ENCODE measurements around the gene RAB30. TPM values are rescaled to one million over a fixed set of nuclear protein-coding genes. Genes with fewer than 3 reads are reported as not detected.

Gene RAB30
- total RNA-seq, 3 donors from 2014 or later = 20.3 to 26.6 (median 24.2) TPM

GRCh38 chr11:83051760-83052671 lies 19.7 kb downstream of the RAB30 start:
- peaks cover 0 to 4% of the 10 kb centered on the region in 2 donors for H3K4me1 ChIP-seq
- intact Hi-C loops (cut with DNase I; ENCODE audit: low total_unique reads) = no loop called here

DNA sequence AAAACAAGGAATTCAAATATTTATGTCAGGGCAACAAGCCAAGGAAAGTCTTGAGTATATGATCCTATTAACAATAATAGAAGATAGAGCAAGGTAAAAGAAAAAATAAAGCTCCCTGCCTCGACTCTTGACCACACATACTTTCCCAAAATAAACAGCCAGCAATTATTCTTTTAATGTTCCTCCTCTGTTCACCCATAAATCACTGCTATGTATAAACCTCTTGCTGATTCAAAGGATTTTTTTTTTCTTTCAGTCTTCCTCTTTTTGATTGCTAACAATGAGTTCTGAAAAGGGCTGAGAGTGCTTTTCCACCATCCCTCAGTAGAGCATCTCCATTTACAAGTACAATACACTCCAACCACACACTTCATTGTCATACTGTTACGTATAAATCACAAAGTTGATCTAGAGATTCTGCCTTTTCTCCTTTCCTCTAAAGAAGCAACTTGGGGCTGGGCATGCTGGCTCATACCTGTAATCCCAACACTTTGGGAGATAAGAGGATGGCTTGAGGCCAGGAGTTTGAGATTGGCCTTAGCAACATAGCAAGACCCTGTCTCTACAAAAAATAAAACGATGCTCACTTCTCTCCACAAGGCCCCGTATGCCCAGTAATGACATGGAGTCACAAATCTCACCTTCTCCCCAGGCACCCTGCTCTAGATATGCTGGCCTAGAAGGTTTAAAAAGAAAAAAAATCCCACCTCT lies 24.0 kb downstream of the RAB30 start:
- no peaks in the 10 kb centered on the region for H3K27me3 ChIP-seq
- intact Hi-C loops (cut with DNase I; ENCODE audit: low total_unique reads) = no loop called here
- H3K4me1 ChIP-seq = peaks cover 4 to 7% of the 10 kb centered on the region in 2 donors
- no peaks in the 10 kb centered on the region for H3K36me3 ChIP-seq
- H3K4me3 ChIP-seq = no peak overlapping the region
- TF ChIP-seq CTCF (IDR thresholded peaks at IDR 0.05) (no peak), POLR2A (IDR thresholded peaks at IDR 0.05) (no peak), POLR2AphosphoS5 (IDR thresholded peaks at IDR 0.05) (no peak)
- H3K9me3 ChIP-seq = no peaks in the 10 kb centered on the region
- H3K27ac ChIP-seq = peak overlapping the region; percentile 8 to 48
- DNase-seq (ENCODE audit: low spot score in 2 of 2) = no peak

More at GRCh38 chr11:83051760-83052671, 19.7 kb downstream of the RAB30 start:
- Histone ChIP-seq H3K27ac (peak overlapping the region; percentile 77 to 93), H3K4me3 (no peak overlapping the region), H3K27me3 (no peaks in the 10 kb centered on the region), H3K9me3 (no peaks in the 10 kb centered on the region), H3K36me3 (no peaks in the 10 kb centered on the region)
- TF ChIP-seq POLR2A (IDR thresholded peaks at IDR 0.05) (no peak), POLR2AphosphoS5 (IDR thresholded peaks at IDR 0.05) (peak in 1 of 3 donors; percentile 34)
- DNase-seq (ENCODE audit: low spot score in 2 of 2) = no peak

DNA sequence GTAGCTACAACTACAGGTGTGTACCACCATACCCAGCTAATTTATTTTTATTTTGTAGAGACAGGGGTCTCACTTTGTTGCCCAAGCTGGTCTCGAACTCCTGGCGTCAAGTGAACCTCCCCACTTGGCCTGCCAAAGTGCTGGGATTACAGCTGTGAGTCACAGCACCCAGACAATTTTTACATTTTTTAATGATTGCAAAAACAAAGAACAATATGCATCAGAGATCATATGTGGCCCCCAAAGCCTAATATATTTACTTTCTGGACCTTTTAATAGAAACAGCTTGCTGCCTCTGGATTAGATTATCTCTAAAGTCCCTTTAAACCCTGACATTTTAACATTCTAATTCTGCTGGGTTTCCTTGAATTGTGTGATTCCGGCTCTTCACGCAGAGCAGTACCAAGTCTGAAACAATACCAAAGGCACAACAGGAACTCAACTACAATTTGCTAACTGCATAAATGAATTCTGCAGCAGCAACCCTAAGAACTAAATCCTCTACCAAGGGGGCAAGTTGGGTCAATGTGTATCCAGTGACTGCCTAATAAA lies 25.0 kb downstream of the RAB30 start:
- intact Hi-C loops (cut with DNase I; ENCODE audit: low total_unique reads) = no loop called here
- Histone ChIP-seq H3K4me1 (peaks cover 0 to 8% of the 10 kb centered on the region in 2 donors), H3K27me3 (no peaks in the 10 kb centered on the region), H3K27ac (peak overlapping the region; percentile 34 to 50), H3K36me3 (no peaks in the 10 kb centered on the region), H3K4me3 (no peak overlapping the region), H3K9me3 (no peaks in the 10 kb centered on the region)
- TF ChIP-seq POLR2A (IDR thresholded peaks at IDR 0.05) = no peak
- no peak for TF ChIP-seq CTCF (IDR thresholded peaks at IDR 0.05)
- TF ChIP-seq POLR2AphosphoS5 (IDR thresholded peaks at IDR 0.05) = no peak
- no peak for DNase-seq (ENCODE audit: low spot score in 2 of 2)

DNA sequence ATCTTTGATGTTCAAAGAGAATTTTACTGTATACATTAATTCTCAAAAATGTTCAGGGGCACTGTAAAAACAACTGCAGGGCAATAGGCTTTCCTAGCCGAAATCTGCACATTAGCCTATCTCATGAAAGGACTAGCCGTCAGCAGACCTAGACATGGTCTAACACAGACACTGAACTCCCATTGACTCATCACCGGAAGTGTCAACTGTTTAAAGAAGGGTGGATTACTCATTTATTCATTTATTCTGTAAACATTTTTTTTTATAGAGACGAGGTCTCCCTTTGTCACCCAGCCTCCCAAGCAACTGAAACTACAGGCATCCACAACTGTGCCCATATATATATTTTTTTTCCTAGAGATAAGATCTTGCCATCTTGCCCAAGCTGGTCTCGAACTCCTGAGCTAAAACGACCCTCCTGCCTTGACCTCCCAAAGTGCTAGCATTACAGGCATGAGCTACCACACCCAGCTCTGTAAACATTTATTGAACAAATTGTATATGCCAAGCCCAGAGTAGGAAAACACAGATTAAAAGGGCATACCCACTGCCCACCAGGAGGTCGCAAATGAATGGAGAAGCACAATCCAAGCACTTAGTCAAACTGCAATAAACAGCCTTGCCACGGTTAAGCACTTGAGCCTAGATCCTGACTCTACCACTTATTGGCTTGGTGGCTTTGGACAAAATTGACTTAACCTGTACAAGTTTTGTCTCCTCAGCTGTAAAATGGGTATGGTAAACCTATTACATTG lies 26.6 kb downstream of the RAB30 start:
- no peak for DNase-seq (ENCODE audit: low spot score in 2 of 2)
- no peak for TF ChIP-seq POLR2A (IDR thresholded peaks at IDR 0.05)
- no peak for TF ChIP-seq CTCF (IDR thresholded peaks at IDR 0.05)
- TF ChIP-seq POLR2AphosphoS5 (IDR thresholded peaks at IDR 0.05) = no peak
- intact Hi-C loops (cut with DNase I; ENCODE audit: low total_unique reads) = no loop called here
- H3K27me3 ChIP-seq = no peaks in the 10 kb centered on the region
- no peaks in the 10 kb centered on the region for H3K36me3 ChIP-seq
- H3K4me3 ChIP-seq = no peak overlapping the region
- H3K9me3 ChIP-seq = no peaks in the 10 kb centered on the region
- H3K27ac ChIP-seq = peak overlapping the region in 1 of 2 donors; percentile 1
- H3K4me1 ChIP-seq = peaks cover 0 to 8% of the 10 kb centered on the region in 2 donors
